Measurements from ENCODE around the gene PCAT6. TPM values are rescaled to one million over a fixed set of nuclear protein-coding genes. Genes with fewer than 3 reads are reported as not detected.

The PCAT6 gene
- total RNA-seq: 0.33 and 1.2 TPM in 2 replicates

DNA sequence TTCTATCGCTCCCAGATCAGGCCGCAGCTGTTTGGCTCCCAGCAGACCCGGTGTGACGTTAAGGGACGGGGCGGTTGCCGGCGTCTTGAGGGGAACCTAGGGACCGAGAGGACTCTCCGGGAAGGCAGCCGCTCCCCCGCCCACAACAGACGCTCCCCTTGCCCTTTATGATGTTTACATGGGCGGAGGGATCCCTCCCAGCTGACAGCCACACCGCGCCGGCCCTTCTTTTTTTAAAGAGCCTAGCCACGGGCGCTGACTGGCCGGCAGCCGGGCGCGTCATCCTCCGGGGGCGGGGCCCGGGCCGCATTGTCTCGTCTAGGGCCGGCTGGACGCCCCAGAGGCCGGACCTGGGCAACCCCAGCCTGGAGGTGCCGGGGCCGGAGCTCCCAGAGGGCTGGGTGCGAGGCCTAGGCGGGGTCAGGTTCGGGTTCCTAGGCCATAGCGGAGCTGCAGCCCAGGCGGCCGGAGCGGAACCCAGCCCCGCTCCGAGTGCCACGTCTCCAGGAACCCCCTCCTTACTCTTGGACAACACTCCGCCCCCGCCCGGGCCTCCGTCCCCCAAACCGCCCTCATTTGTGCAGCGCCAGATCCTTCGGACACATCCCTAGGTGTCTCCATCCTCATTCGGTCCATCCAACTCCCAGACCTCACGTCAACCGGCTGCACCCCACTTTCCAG lies at the start of gene PCAT6:
Gene PCAT6 (plus strand): TSS at position 340 of the 681 bp plus-strand sequence.

DNA sequence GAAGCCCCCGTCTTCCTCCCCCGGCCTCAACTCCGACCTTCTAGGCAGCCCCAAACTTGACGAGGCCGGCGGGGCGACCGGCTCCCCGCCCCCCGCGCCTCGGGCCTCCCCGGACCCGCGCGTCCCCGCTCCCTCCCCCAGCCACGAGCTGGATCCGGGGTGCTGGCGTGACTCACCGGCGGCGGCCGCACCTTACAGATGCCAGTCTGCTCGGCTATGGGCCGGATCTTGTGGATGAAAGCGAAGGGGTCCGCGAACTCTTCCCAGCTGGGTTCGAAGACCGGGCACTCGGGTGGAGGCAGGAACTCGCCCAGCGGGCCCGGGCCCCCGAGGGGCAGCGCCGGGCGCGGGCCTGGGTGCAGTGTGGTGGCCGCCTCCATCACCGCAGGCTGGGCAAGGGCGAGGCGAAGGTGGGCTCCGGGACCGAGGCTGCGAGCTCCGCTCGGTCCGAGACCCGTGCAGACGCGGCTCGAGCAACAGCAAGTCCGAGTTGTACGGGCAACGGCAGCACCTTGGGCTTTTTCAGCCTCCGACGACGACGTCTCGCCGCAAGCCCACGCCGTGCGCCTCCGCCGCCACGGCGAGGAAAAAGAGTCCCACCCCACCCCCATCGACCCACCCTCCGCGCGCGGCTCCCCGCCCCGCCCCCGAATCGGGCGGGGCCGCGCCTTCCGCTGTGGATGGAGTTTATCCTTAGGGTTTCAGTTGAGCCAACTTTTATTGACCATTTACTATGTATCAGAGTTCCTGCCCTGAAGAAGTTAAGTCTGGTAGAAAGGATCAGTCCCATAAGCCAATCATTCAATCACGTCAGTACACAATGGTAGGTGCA lies 2.6 kb upstream of the PCAT6 start, which contains the start of gene KDM5B:
Gene KDM5B (minus strand): TSS at position 496 of the 832 bp plus-strand sequence. CDS start 116 bp downstream, at position 380.

Small RNA genes within 50 kb of the gene (small RNA-seq; reads per million reads assigned to genes)
- gene AC098934.3: not detected

Other genes starting within 250 kb of the PCAT6 start
- gene SYT2, start 100.5 kb upstream of the PCAT6 start, total RNA-seq: not detected in 2 replicates
- gene KDM5B, start 2.5 kb upstream of the PCAT6 start, total RNA-seq: 125 and 194 TPM in 2 replicates
- gene RABIF, start 78.2 kb downstream of the PCAT6 start, total RNA-seq: 3.9 and 6.2 TPM in 2 replicates
- 19.2 and 19.8 TPM in 2 replicates for gene KLHL12, start 116.3 kb downstream of the PCAT6 start, total RNA-seq
- gene ADIPOR1, start 147.4 kb downstream of the PCAT6 start, total RNA-seq: 95.8 and 188 TPM in 2 replicates
- gene CYB5R1, start 156.3 kb downstream of the PCAT6 start, total RNA-seq: 152 and 167 TPM in 2 replicates
- 67.1 and 130 TPM in 2 replicates for gene TMEM183A, start 196.4 kb downstream of the PCAT6 start, total RNA-seq
- 3.3 and 3.5 TPM in 2 replicates for gene PPFIA4, start 215.5 kb downstream of the PCAT6 start, total RNA-seq